Sigmoid colon (tissue), 4 donors: Measurements from ENCODE around the gene SYCP3.

Source experiments
- EP300 ChIP-seq, 4 donors: sonication (generic); formaldehyde crosslinking; IDR thresholded peaks; one replicate each; pipeline ENCODE4 v1.6.1; 2017; ENCODE audit warnings: antibody characterized with exemption in 4 of 4
- POLR2A ChIP-seq, 2 donors: fragments of 450-650 bp; IDR thresholded peaks; one replicate each; pipeline ENCODE4 v1.6.1; 2016; ENCODE audit warnings: antibody characterized with exemption in 2 of 2, mild to moderate bottlenecking in 2 of 2, moderate library complexity in 2 of 2
- POLR2AphosphoS5 ChIP-seq, 4 donors: sonication (generic); formaldehyde crosslinking; IDR thresholded peaks; one replicate each; pipeline ENCODE4 v1.6.1; 2017; ENCODE audit warnings: antibody characterized with exemption in 4 of 4
- TF ChIP-seq, protein P1 (sequence below), 4 experiments: fragments of 450-650 bp in 3 of 4; fragments of 200-600 bp in 1 of 4; IDR thresholded peaks; one replicate each; pipeline ENCODE4 v1.5.1; 2016 to 2019; ENCODE audit warnings: antibody characterized with exemption in 4 of 4, mild to moderate bottlenecking in 3 of 4, moderate library complexity in 2 of 4

DNA sequence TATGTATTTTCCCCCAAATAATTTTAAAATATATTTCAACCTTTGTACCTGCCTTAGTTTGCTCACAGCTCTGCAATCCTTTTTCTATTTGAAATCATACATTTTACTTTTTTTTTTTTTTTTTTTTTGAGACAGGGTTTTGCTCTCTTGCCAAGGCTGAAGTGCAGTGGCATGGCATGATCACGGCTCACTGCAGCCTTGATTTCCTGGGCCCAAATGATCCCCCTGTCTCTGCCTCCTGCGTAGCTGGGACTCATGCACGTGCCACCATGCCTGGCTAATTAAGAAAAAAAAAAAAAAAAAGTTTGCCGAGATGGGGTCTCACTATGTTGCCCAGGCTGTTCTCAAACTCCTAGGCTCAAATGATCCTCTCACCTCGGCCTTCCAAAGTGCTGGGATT lies 1.3 kb upstream of the SYCP3 start:
- TF ChIP-seq, protein P1, sequence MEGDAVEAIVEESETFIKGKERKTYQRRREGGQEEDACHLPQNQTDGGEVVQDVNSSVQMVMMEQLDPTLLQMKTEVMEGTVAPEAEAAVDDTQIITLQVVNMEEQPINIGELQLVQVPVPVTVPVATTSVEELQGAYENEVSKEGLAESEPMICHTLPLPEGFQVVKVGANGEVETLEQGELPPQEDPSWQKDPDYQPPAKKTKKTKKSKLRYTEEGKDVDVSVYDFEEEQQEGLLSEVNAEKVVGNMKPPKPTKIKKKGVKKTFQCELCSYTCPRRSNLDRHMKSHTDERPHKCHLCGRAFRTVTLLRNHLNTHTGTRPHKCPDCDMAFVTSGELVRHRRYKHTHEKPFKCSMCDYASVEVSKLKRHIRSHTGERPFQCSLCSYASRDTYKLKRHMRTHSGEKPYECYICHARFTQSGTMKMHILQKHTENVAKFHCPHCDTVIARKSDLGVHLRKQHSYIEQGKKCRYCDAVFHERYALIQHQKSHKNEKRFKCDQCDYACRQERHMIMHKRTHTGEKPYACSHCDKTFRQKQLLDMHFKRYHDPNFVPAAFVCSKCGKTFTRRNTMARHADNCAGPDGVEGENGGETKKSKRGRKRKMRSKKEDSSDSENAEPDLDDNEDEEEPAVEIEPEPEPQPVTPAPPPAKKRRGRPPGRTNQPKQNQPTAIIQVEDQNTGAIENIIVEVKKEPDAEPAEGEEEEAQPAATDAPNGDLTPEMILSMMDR (IDR thresholded peaks at IDR 0.05): no peak
- no peak for TF ChIP-seq EP300 (IDR thresholded peaks at IDR 0.05)
- TF ChIP-seq POLR2AphosphoS5 (IDR thresholded peaks at IDR 0.05): no peak
- no peak for TF ChIP-seq POLR2A (IDR thresholded peaks at IDR 0.05)
